MM.1S (cell line): ENCODE results near the gene CDKL4.

Experiments used
- DNase-seq: peaks from one replicate; pipeline ENCODE4 v3.0.0-alpha.2; 2015
- H2AFZ ChIP-seq: fragments of 300-600 bp; sonication (generic); 2 replicates; pipeline ENCODE4 v1.6.0; 2016; ENCODE audit warnings: antibody characterized with exemption, low read length
- H3F3A ChIP-seq: fragments of 300-600 bp; sonication (generic); 2 replicates; pipeline ENCODE4 v1.6.1; 2016; ENCODE audit warnings: mild to moderate bottlenecking, antibody characterized with exemption, low read length, moderate library complexity, mixed read lengths; ENCODE audit not compliant: insufficient read depth
- H3K27ac ChIP-seq: fragments of 300-600 bp; sonication (generic); 2 replicates; pipeline ENCODE4 v1.5.1; 2016; ENCODE audit warnings: mild to moderate bottlenecking, low read length
- H3K27me3 ChIP-seq: fragments of 300-600 bp; sonication (generic); replicated peaks from 2 replicates; pipeline ENCODE4 v1.6.0; 2016; ENCODE audit warnings: low read length; ENCODE audit not compliant: insufficient read depth
- H3K36me3 ChIP-seq: fragments of 300-600 bp; sonication (generic); replicated peaks from 2 replicates; pipeline ENCODE4 v1.6.1; 2016; ENCODE audit warnings: mild to moderate bottlenecking, low read length, mixed read lengths; ENCODE audit not compliant: insufficient read depth
- H3K4me1 ChIP-seq: fragments of 300-600 bp; sonication (generic); 2 replicates; pipeline ENCODE4 v1.6.1; 2016; ENCODE audit warnings: low read length, mixed read lengths
- H3K4me2 ChIP-seq: fragments of 300-600 bp; sonication (generic); 2 replicates; pipeline ENCODE4 v1.6.0; 2016; ENCODE audit warnings: low read depth, low read length
- H3K4me3 ChIP-seq: fragments of 300-600 bp; sonication (generic); 2 replicates; pipeline ENCODE4 v1.5.1; 2016; ENCODE audit warnings: low read length, mixed read lengths
- H3K79me2 ChIP-seq: fragments of 300-600 bp; sonication (generic); 2 replicates; pipeline ENCODE4 v1.6.1; 2016; ENCODE audit warnings: mixed run types, low read length, mixed read lengths
- H3K9ac ChIP-seq: fragments of 300-600 bp; sonication (generic); 2 replicates; pipeline ENCODE4 v1.6.1; 2016; ENCODE audit warnings: low read length, mixed read lengths
- H3K9me2 ChIP-seq: fragments of 300-600 bp; sonication (generic); replicated peaks from 2 replicates; pipeline ENCODE4 v1.6.1; 2016; ENCODE audit warnings: mild to moderate bottlenecking, low read length, mixed read lengths; ENCODE audit not compliant: insufficient read depth
- H3K9me3 ChIP-seq: fragments of 300-600 bp; sonication (generic); replicated peaks from 2 replicates; pipeline ENCODE4 v1.6.1; 2016; ENCODE audit warnings: mild to moderate bottlenecking, low read length, mixed read lengths; ENCODE audit not compliant: insufficient read depth
- H4K20me1 ChIP-seq: fragments of 300-600 bp; sonication (generic); 2 replicates; pipeline ENCODE4 v1.6.1; 2016; ENCODE audit warnings: mild to moderate bottlenecking, low read length, moderate library complexity, mixed read lengths; ENCODE audit not compliant: insufficient read depth
- CTCF ChIP-seq: fragments of 300-600 bp; sonication (generic); IDR thresholded peaks from 2 replicates; pipeline ENCODE4 v1.5.1; 2016; ENCODE audit warnings: antibody characterized with exemption, low read length, mixed read lengths
- EZH2 ChIP-seq: fragments of 300-600 bp; sonication (generic); optimal IDR thresholded peaks from 2 replicates; pipeline ENCODE3; 2017; ENCODE audit warnings: low read depth, mild to moderate bottlenecking, antibody characterized with exemption, low read length, mixed read lengths
- EZH2phosphoT487 ChIP-seq: fragments of 300-600 bp; sonication (generic); IDR thresholded peaks from 2 replicates; pipeline ENCODE4 v1.6.1; 2018; ENCODE audit warnings: antibody characterized with exemption, low read length

The CDKL4 gene

GRCh38 chr2:39217192-39217550 lies 26.6 kb downstream of the CDKL4 start:
- no peak for DNase-seq
- Histone ChIP-seq H3K27ac (no peak overlapping the region), H3K27me3 (no peaks in the 10 kb centered on the region), H3F3A (no peaks in the 10 kb centered on the region), H3K4me1 (no peaks in the 10 kb centered on the region), H3K4me3 (no peak overlapping the region), H3K9me3 (no peaks in the 10 kb centered on the region), H3K79me2 (no peaks in the 10 kb centered on the region), H4K20me1 (no peaks in the 10 kb centered on the region), H3K9me2 (no peaks in the 10 kb centered on the region), H3K4me2 (no peak overlapping the region), H2AFZ (no peak overlapping the region), H3K9ac (no peak overlapping the region), H3K36me3 (no peaks in the 10 kb centered on the region)
- no peak for TF ChIP-seq CTCF
- TF ChIP-seq EZH2phosphoT487 = no peak
- no peak for TF ChIP-seq EZH2

GRCh38 chr2:39216346-39217191 lies 27.2 kb downstream of the CDKL4 start:
- no peaks in the 10 kb centered on the region for H3K9me3 ChIP-seq
- TF ChIP-seq CTCF = no peak
- no peak for TF ChIP-seq EZH2
- no peak for TF ChIP-seq EZH2phosphoT487
- H3F3A ChIP-seq = no peaks in the 10 kb centered on the region
- H3K4me3 ChIP-seq = no peak overlapping the region
- no peaks in the 10 kb centered on the region for H3K27me3 ChIP-seq
- H3K4me2 ChIP-seq = no peak overlapping the region
- H3K4me1 ChIP-seq = no peaks in the 10 kb centered on the region
- no peak overlapping the region for H2AFZ ChIP-seq
- H4K20me1 ChIP-seq = no peaks in the 10 kb centered on the region
- H3K27ac ChIP-seq = no peak overlapping the region
- no peaks in the 10 kb centered on the region for H3K79me2 ChIP-seq
- no peaks in the 10 kb centered on the region for H3K36me3 ChIP-seq
- H3K9ac ChIP-seq = no peak overlapping the region
- no peaks in the 10 kb centered on the region for H3K9me2 ChIP-seq
- no peak for DNase-seq

GRCh38 chr2:39215545-39215944 lies 28.2 kb downstream of the CDKL4 start:
- Histone ChIP-seq H3K79me2 (no peaks in the 10 kb centered on the region), H3K9me3 (no peaks in the 10 kb centered on the region), H3K4me2 (no peak overlapping the region), H3K27ac (no peak overlapping the region), H2AFZ (no peak overlapping the region), H3K36me3 (no peaks in the 10 kb centered on the region), H3K27me3 (no peaks in the 10 kb centered on the region), H3K4me1 (no peaks in the 10 kb centered on the region), H3K4me3 (no peak overlapping the region), H4K20me1 (no peaks in the 10 kb centered on the region), H3F3A (no peaks in the 10 kb centered on the region), H3K9me2 (no peaks in the 10 kb centered on the region), H3K9ac (no peak overlapping the region)
- TF ChIP-seq CTCF (no peak), EZH2phosphoT487 (no peak), EZH2 (no peak)
- no peak for DNase-seq
